GM06990 (cell line): Measurements from ENCODE around the gene KCNAB1.

Source experiments
- DNase-seq: peaks from one replicate; pipeline ENCODE4 v3.0.0-alpha.2; 2011; ENCODE audit not compliant: insufficient read length; ENCODE audit errors: extremely low read depth
- H3K27me3 ChIP-seq: replicated peaks from 2 replicates; pipeline ENCODE4 v1.6.0; 2011; ENCODE audit warnings: low read length; ENCODE audit not compliant: control insufficient read depth, insufficient read depth
- H3K36me3 ChIP-seq: 2 replicates; pipeline ENCODE4 v1.5.1; 2011; ENCODE audit warnings: low read length; ENCODE audit not compliant: control insufficient read depth, insufficient read depth
- H3K4me3 ChIP-seq: replicated peaks from 2 replicates; pipeline ENCODE4 v1.5.1; 2011; ENCODE audit warnings: low read depth, mild to moderate bottlenecking, control low read depth, low read length
- CTCF ChIP-seq: IDR thresholded peaks from 2 replicates; pipeline ENCODE4 v1.5.1; 2011; ENCODE audit warnings: low read length, control low read depth, mild to moderate bottlenecking, inconsistent platforms; ENCODE audit not compliant: insufficient read depth, poor library complexity, severe bottlenecking

KCNAB1 gene

GRCh38 chr3:156174229-156174847, 54.0 kb downstream of the KCNAB1 start:
- DNase-seq = no peak
- peak; percentile 28 for TF ChIP-seq CTCF
- Histone ChIP-seq H3K27me3 (no peaks in the 10 kb centered on the region; the same call in 1 of the 2 replicates), H3K4me3 (no peak overlapping the region), H3K36me3 (no peaks in the 10 kb centered on the region)

GRCh38 chr3:156175570-156175969, 55.2 kb downstream of the KCNAB1 start:
- Histone ChIP-seq H3K4me3 (no peak overlapping the region), H3K27me3 (no peaks in the 10 kb centered on the region; the same call in 1 of the 2 replicates), H3K36me3 (no peaks in the 10 kb centered on the region)
- no peak for TF ChIP-seq CTCF
- DNase-seq = no peak

- no peaks in the 10 kb centered on the region for H3K36me3 ChIP-seq
- DNase-seq = no peak
- no peak overlapping the region for H3K4me3 ChIP-seq
- H3K27me3 ChIP-seq = no peaks in the 10 kb centered on the region; the same call in 1 of the 2 replicates
- TF ChIP-seq CTCF = no peak
Observed at GRCh38 chr3:156176048-156176447, 55.7 kb downstream of the KCNAB1 start.

GRCh38 chr3:156176629-156177210, 56.3 kb downstream of the KCNAB1 start:
- H3K27me3 ChIP-seq = no peaks in the 10 kb centered on the region; the same call in 1 of the 2 replicates
- H3K4me3 ChIP-seq = no peak overlapping the region
- no peak for DNase-seq
- H3K36me3 ChIP-seq = no peaks in the 10 kb centered on the region
- TF ChIP-seq CTCF = no peak

GRCh38 chr3:156180077-156180476, 59.7 kb downstream of the KCNAB1 start:
- DNase-seq = no peak
- no peak overlapping the region for H3K4me3 ChIP-seq
- H3K27me3 ChIP-seq = no peaks in the 10 kb centered on the region; the same call in 1 of the 2 replicates
- no peak for TF ChIP-seq CTCF
- H3K36me3 ChIP-seq = no peaks in the 10 kb centered on the region

- Histone ChIP-seq H3K4me3 (no peak overlapping the region), H3K27me3 (no peaks in the 10 kb centered on the region; the same call in 1 of the 2 replicates), H3K36me3 (no peaks in the 10 kb centered on the region)
- TF ChIP-seq CTCF = no peak
- no peak for DNase-seq
Observed at GRCh38 chr3:156181509-156181908, 61.1 kb downstream of the KCNAB1 start.
